Liver (tissue), 9 donors: ENCODE measurements around the gene GABBR2. TPM values are rescaled to one million over a fixed set of nuclear protein-coding genes. Genes with fewer than 3 reads are reported as not detected.

Experiments used
- DNase-seq: peaks from one replicate; pipeline ENCODE4 v3.0.0-alpha.2; 2017; ENCODE audit warnings: low spot score
- H3K27ac ChIP-seq, 2 donors: one replicate each; pipeline ENCODE4 v1.7.0; 2013; ENCODE audit warnings: inconsistent platforms in 2 of 2, low read length in 2 of 2, control low read depth in 1 of 2, low read depth in 1 of 2, mild to moderate bottlenecking in 1 of 2
- H3K27me3 ChIP-seq, 4 donors: one replicate each; pipeline versions ENCODE4 v1.6.1 to v1.7.0; 2013; ENCODE audit warnings: low read length in 3 of 4, inconsistent platforms in 1 of 4, mild to moderate bottlenecking in 1 of 4, moderate library complexity in 1 of 4; ENCODE audit not compliant: control insufficient read depth in 4 of 4, insufficient read depth in 4 of 4
- H3K36me3 ChIP-seq, 4 donors: one replicate each; pipeline versions ENCODE4 v1.6.1 to v1.7.0; 2013; ENCODE audit warnings: low read length in 3 of 4, mild to moderate bottlenecking in 3 of 4, low read depth in 1 of 4, moderate library complexity in 1 of 4; ENCODE audit not compliant: control insufficient read depth in 4 of 4, insufficient read depth in 3 of 4
- H3K4me1 ChIP-seq, 4 donors: one replicate each; pipeline versions ENCODE4 v1.6.1 to v1.7.0; 2013; ENCODE audit warnings: low read length in 3 of 4, mild to moderate bottlenecking in 3 of 4, moderate library complexity in 1 of 4; ENCODE audit not compliant: control insufficient read depth in 4 of 4, insufficient read depth in 4 of 4
- H3K4me3 ChIP-seq, 3 donors: one replicate each; pipeline versions ENCODE4 v1.6.1 to v1.7.0; 2013; ENCODE audit warnings: low read length in 3 of 3, control low read depth in 1 of 3, low read depth in 1 of 3, mild to moderate bottlenecking in 1 of 3
- H3K9ac ChIP-seq, 2 donors: one replicate each; pipeline ENCODE4 v1.7.0; 2013; ENCODE audit warnings: low read length in 2 of 2, mild to moderate bottlenecking in 2 of 2, moderate library complexity in 2 of 2, control low read depth in 1 of 2, low read depth in 1 of 2
- H3K9me3 ChIP-seq, 4 donors: one replicate each; pipeline versions ENCODE4 v1.6.1 to v1.7.0; 2013; ENCODE audit warnings: low read length in 3 of 4; ENCODE audit not compliant: control insufficient read depth in 4 of 4
- ATF3 ChIP-seq: IDR thresholded peaks from 2 replicates; pipeline ENCODE4 v1.6.1; 2016; ENCODE audit warnings: antibody characterized with exemption
- EGR1 ChIP-seq, 2 donors: IDR thresholded peaks; 2 replicates each; pipeline ENCODE4 v1.6.1; 2016 to 2018; ENCODE audit warnings: antibody characterized with exemption in 2 of 2, low read depth in 2 of 2
- FOXA1 ChIP-seq: IDR thresholded peaks from 2 replicates; pipeline ENCODE4 v1.6.1; 2016; ENCODE audit warnings: antibody characterized with exemption
- GABPA ChIP-seq, 2 donors: IDR thresholded peaks in 1 of 2; conservative IDR thresholded peaks in 1 of 2; 2 replicates each; pipeline ENCODE4 v1.6.1; 2016; ENCODE audit warnings: antibody characterized with exemption in 2 of 2, mild to moderate bottlenecking in 1 of 2, moderate library complexity in 1 of 2
- HNF4A ChIP-seq, 2 donors: conservative IDR thresholded peaks; 2 replicates each; pipeline ENCODE4 v1.6.1; 2016; ENCODE audit warnings: antibody characterized with exemption in 2 of 2, mild to moderate bottlenecking in 2 of 2
- HNF4G ChIP-seq: IDR thresholded peaks from 2 replicates; pipeline ENCODE4 v1.6.1; 2016; ENCODE audit warnings: antibody characterized with exemption
- JUND ChIP-seq, 2 donors: IDR thresholded peaks; 2 replicates each; pipeline ENCODE4 v1.6.1; 2016; ENCODE audit warnings: antibody characterized with exemption in 2 of 2
- MAX ChIP-seq: IDR thresholded peaks from 2 replicates; pipeline ENCODE4 v1.6.1; 2016; ENCODE audit warnings: antibody characterized with exemption
- RAD21 ChIP-seq, 2 donors: IDR thresholded peaks; 2 replicates each; pipeline ENCODE4 v1.6.1; 2016; ENCODE audit warnings: antibody characterized with exemption in 2 of 2, mild to moderate bottlenecking in 2 of 2
- REST ChIP-seq: IDR thresholded peaks from 2 replicates; pipeline ENCODE4 v1.6.1; 2016; ENCODE audit warnings: antibody characterized with exemption, mild to moderate bottlenecking
- RXRA ChIP-seq, 2 donors: IDR thresholded peaks; 2 replicates each; pipeline ENCODE4 v1.6.1; 2017 to 2018; ENCODE audit warnings: antibody characterized with exemption in 2 of 2, mild to moderate bottlenecking in 1 of 2
- SP1 ChIP-seq: IDR thresholded peaks from 2 replicates; pipeline ENCODE4 v1.6.1; 2018; ENCODE audit warnings: antibody characterized with exemption, mild to moderate bottlenecking
- TAF1 ChIP-seq: conservative IDR thresholded peaks from 2 replicates; pipeline ENCODE4 v1.6.1; 2016; ENCODE audit warnings: antibody characterized with exemption, mild to moderate bottlenecking
- WGBS: extraction: QIAGEN DNeasy Blood & Tissue Kit; methylation state at CpG from one replicate; pipeline ENCODE4 v1.1.7; 2013; 5-methylcytosine and 5-hydroxymethylcytosine counted together
- polyA plus RNA-seq, 2 donors: library from polyadenylated mRNA; stranded (reverse) in 1 of 2; unstranded in 1 of 2; fragments of 200-250 nt in 1 of 2; fragments of >200 nt in 1 of 2; fragmentation: Nextera tagmentation in 1 of 2; extraction: Ambion mirVana in 1 of 2; gene quantifications; one replicate each; pipeline versions ENCODE4 v1.2.1 to v1.2.3, GENCODE V29; 2013 to 2015
- total RNA-seq, 2 donors: library from RNA; depleted of rRNA; stranded (reverse); fragments of >200 nt; gene quantifications; one replicate each; pipeline ENCODE4 v1.2.3, GENCODE V29; 2014
- donor health status: healthy.
- donor health status: healthy.
- donor health status: healthy.
- donor health status: healthy.
- donor health status: healthy.

Gene GABBR2
- total and polyA plus RNA-seq, 4 donors = 0.03 to 0.23 (median 0.08) TPM; not detected in 1

- WGBS = 95% methylated on average over 5 of the region's 5 CpGs
- H3K4me3 ChIP-seq = no peak overlapping the region
- DNase-seq = no peak
- H3K27ac ChIP-seq = no peak overlapping the region
- H3K36me3 ChIP-seq = no peaks in the 10 kb centered on the region
- TF ChIP-seq EGR1 (IDR thresholded peaks at IDR 0.05; ENCODE audit: low read depth in 2 of 2) (no peak), HNF4A (conservative IDR thresholded peaks at IDR 0.05) (no peak), MAX (no peak), RAD21 (IDR thresholded peaks at IDR 0.05) (no peak), JUND (IDR thresholded peaks at IDR 0.05) (no peak), SP1 (no peak), FOXA1 (no peak)
- H3K9ac ChIP-seq = no peak overlapping the region
- H3K4me1 ChIP-seq = no peaks in the 10 kb centered on the region
- H3K9me3 ChIP-seq = no peaks in the 10 kb centered on the region
- H3K27me3 ChIP-seq = no peaks in the 10 kb centered on the region
Measured at GRCh38 chr9:98479967-98480847, 228.5 kb downstream of the GABBR2 start.

GRCh38 chr9:98479449-98479848 is 229.3 kb downstream of the GABBR2 start:
- WGBS = 78% methylated on average over 8 of the region's 8 CpGs
- no peaks in the 10 kb centered on the region for H3K27me3 ChIP-seq
- no peaks in the 10 kb centered on the region for H3K36me3 ChIP-seq

More at GRCh38 chr9:98479449-98479848, 229.3 kb downstream of the GABBR2 start:
- Histone ChIP-seq H3K27ac (no peak overlapping the region), H3K4me3 (no peak overlapping the region), H3K9ac (no peak overlapping the region), H3K9me3 (no peaks in the 10 kb centered on the region), H3K4me1 (no peaks in the 10 kb centered on the region)
- TF ChIP-seq FOXA1 (no peak), HNF4A (conservative IDR thresholded peaks at IDR 0.05) (no peak), TAF1 (no peak), ATF3 (no peak), REST (no peak), RAD21 (IDR thresholded peaks at IDR 0.05) (no peak), JUND (IDR thresholded peaks at IDR 0.05) (no peak), HNF4G (no peak), RXRA (IDR thresholded peaks at IDR 0.05) (no peak), EGR1 (IDR thresholded peaks at IDR 0.05; ENCODE audit: low read depth in 2 of 2) (no peak), GABPA (IDR thresholded peaks at IDR 0.05 in 1 of 2, conservative IDR thresholded peaks at IDR 0.05 in 1 of 2) (no peak)
- DNase-seq = no peak
